GM12865 (cell line): ENCODE measurements around the gene NFIX.

ENCODE experiments used
- DNase-seq: peaks from one replicate; pipeline ENCODE4 v3.0.0; 2010; ENCODE audit warnings: low read depth
- H3K4me3 ChIP-seq: 2 replicates; pipeline ENCODE4 v1.5.1; 2011; ENCODE audit warnings: mild to moderate bottlenecking, low read depth, low read length, control low read depth
- CTCF ChIP-seq: IDR thresholded peaks from 2 replicates; pipeline ENCODE4 v1.5.1; 2011; ENCODE audit warnings: low read length, control low read depth, low read depth, inconsistent platforms; ENCODE audit not compliant: insufficient read depth; ENCODE audit errors: missing control alignments

NFIX gene

GRCh38 chr19:13024951-13025697 is 29.8 kb downstream of the NFIX start:
- H3K4me3 ChIP-seq, result no peak overlapping the region
- no peak for TF ChIP-seq CTCF
- DNase-seq, result no peak

GRCh38 chr19:13025819-13026456 is 30.7 kb downstream of the NFIX start:
- H3K4me3 ChIP-seq, result no peak overlapping the region
- DNase-seq, result no peak
- no peak for TF ChIP-seq CTCF

DNA sequence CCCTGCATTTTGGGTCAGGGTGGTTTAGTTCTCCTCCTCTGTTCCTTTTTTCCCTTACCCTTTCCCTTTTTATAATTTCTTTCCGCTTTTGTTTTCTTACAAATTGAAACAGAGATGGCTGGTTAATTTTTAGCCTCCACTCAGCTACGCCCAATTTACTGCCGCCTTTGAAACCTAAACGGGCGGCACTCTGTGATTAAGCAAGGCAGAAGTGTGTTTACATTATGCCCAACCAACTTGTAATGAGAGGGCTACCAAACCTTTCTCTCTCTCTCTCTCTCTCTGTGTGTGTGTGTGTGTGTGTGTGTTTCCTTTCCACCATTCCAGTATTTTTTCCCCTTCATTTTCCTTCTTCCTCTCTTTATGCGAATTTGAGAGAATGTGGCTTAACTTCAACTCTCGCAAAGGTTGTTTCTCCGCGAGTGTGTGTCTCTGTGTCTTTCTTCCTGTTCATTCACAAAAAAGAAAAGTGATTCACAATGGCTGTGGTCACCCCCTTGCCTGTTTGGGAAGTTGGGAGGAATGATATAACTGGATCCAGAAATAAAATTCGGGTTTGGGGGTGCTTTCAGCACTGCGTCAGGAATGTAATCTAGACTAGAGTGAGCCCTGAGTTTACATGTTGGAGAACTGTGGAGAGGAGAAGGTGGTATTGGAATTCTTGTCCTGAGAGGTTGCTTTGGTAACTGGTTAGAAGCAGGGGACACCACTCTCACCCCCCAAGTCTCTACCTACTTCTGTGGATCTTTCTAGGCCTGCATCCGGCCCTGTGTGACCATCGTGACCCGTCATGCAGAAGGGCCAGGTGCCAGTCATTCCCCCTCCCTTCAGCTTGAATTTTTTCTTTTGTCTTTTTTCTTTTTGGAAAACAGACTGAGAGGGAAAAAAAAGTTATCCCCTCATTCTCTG is 31.4 kb downstream of the NFIX start:
- DNase-seq, result no peak
- TF ChIP-seq CTCF, result no peak
- no peak overlapping the region for H3K4me3 ChIP-seq

- TF ChIP-seq CTCF, result no peak
- no peak overlapping the region for H3K4me3 ChIP-seq
- no peak for DNase-seq
These were observed 32.3 kb downstream of the NFIX start for GRCh38 chr19:13027557-13027956.

- TF ChIP-seq CTCF, result no peak
- no peak for DNase-seq
These were observed 32.8 kb downstream of the NFIX start for GRCh38 chr19:13028027-13028426.

DNA sequence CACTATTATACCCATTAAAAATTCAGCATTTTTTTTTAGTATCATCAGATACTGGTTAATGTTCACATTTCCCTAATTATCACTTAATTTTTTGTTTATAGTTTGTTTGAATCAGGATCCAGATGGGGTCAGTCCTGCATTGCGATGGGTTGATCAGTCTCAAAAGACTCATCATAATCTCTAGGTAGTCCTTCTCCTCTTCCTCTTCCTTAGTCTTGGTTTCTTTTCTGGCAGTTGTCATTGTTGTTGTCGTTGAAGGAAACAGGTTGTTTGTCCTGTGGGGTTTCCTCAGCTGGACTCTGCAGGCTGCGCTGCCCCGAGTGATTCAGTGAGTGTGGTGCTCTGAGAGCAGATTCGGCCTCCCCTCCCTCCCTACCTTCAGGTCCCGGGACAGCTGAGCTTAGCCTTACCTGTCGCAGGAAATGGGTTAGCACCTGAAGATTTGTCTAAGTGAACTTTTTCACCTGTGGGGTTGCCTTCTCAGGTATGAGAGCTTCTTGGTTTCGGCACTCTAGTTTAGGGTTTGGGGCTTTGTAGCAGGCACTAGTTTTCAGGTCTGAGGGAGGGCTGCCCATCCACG is 34.1 kb downstream of the NFIX start:
- no peak for TF ChIP-seq CTCF
- no peak overlapping the region for H3K4me3 ChIP-seq
- DNase-seq, result no peak

More at GRCh38 chr19:13028027-13028426, 32.8 kb downstream of the NFIX start:
- H3K4me3 ChIP-seq, result no peak overlapping the region
